Activated CD8-positive, alpha-beta T cell treated with anti-CD3 and anti-CD28 coated beads, Interleukin-2, amount 10 ng/mL, durations not matched to agents 7 days and 5 days (primary cell): ENCODE results near the gene INPPL1. TPM values are rescaled to one million over a fixed set of nuclear protein-coding genes. Genes with fewer than 3 reads are reported as not detected.
"Not testable (repeated sequence)": the region's sequence is repeated elsewhere in the genome, so short reads cannot be mapped to it uniquely, and the experiment has no call there.

Source experiments
- ATAC-seq: fragments of 150-1000 bp; cut with Tn5 transposase; one replicate; pipeline ENCODE4 v1.10.0; 2021; ENCODE audit warnings: moderate library complexity
- CTCF ChIA-PET: fragments of 350-600 bp; sonication (Branson Sonifier 250); formaldehyde crosslinking; loops from one replicate; lab custom pipeline; 2021; ENCODE audit warnings: antibody characterized with exemption; lab: Charles Lee
- POLR2A ChIA-PET: fragments of 350-600 bp; sonication (Branson Sonifier 250); formaldehyde crosslinking; loops from one replicate; lab custom pipeline; 2021; ENCODE audit warnings: antibody characterized with exemption; lab: Charles Lee
- DNase-seq: peaks from one replicate; pipeline ENCODE4 v3.0.0-alpha.2; 2020
- H3K27ac Mint-ChIP-seq: one replicate; pipeline ENCODE4 v1.8.0; 2021; ENCODE audit warnings: mild to moderate bottlenecking, mixed read lengths
- H3K27me3 Mint-ChIP-seq: one replicate; pipeline ENCODE4 v1.8.0; 2021; ENCODE audit warnings: low read depth, mixed read lengths
- H3K36me3 Mint-ChIP-seq: one replicate; pipeline ENCODE4 v1.8.0; 2021; ENCODE audit warnings: low read depth, mixed read lengths
- H3K4me1 Mint-ChIP-seq: one replicate; pipeline ENCODE4 v1.8.0; 2021; ENCODE audit warnings: low read depth, mixed read lengths
- H3K4me3 Mint-ChIP-seq: one replicate; pipeline ENCODE4 v1.8.0; 2021; ENCODE audit warnings: mild to moderate bottlenecking, mixed read lengths
- H3K9me3 Mint-ChIP-seq: one replicate; pipeline ENCODE4 v1.8.0; 2022; ENCODE audit warnings: mixed read lengths; ENCODE audit not compliant: insufficient read depth
- total RNA-seq, 2 experiments: library from RNA; stranded (reverse); gene quantifications; one replicate each; pipeline ENCODE4 v1.2.3, GENCODE V29; 2021

The INPPL1 gene
- total RNA-seq, 2 experiments from 2014 or later: 141 to 147 TPM

- no peaks in the 10 kb centered on the region for H3K36me3 Mint-ChIP-seq
- H3K27ac Mint-ChIP-seq: no peak within 1 kb of the TSS
- ATAC-seq: no peak
- no peaks in the 10 kb centered on the region for H3K4me1 Mint-ChIP-seq
- no peak for DNase-seq
- POLR2A ChIA-PET: no interaction called here
- peaks cover 3% of the 10 kb centered on the region for H3K27me3 Mint-ChIP-seq
- no peaks in the 10 kb centered on the region for H3K9me3 Mint-ChIP-seq
- H3K4me3 Mint-ChIP-seq: no peak within 1 kb of the TSS
- CTCF ChIA-PET: no interaction called here
Observed at GRCh38 chr11:72191961-72192381, 32.6 kb upstream of the INPPL1 start, which contains the start of gene FOLR1. TSS of gene FOLR1 (plus strand) at chr11:72192140. CDS start at chr11:72192174, 34 bp downstream.

- Mint-ChIP-seq H3K36me3 (no peaks in the 10 kb centered on the region), H3K4me3 (no peak overlapping the region), H3K27ac (no peak overlapping the region), H3K9me3 (no peaks in the 10 kb centered on the region), H3K27me3 (peaks cover 3% of the 10 kb centered on the region), H3K4me1 (no peaks in the 10 kb centered on the region)
- POLR2A ChIA-PET: no interaction called here
- no peak for ATAC-seq
- no peak for DNase-seq
- CTCF ChIA-PET: interaction anchor here (1.7 kb wide), 1 partner anchor 52 kb away, joined by 5 read pairs; no protein-coding TSS in a partner anchor
Observed at GRCh38 chr11:72195518-72196270, 28.9 kb upstream of the INPPL1 start.

GRCh38 chr11:72201445-72201844 lies 23.1 kb upstream of the INPPL1 start:
- H3K4me3 Mint-ChIP-seq, H3K9me3 Mint-ChIP-seq, DNase-seq, CTCF ChIA-PET, H3K27me3 Mint-ChIP-seq, H3K27ac Mint-ChIP-seq, H3K4me1 Mint-ChIP-seq, H3K36me3 Mint-ChIP-seq, POLR2A ChIA-PET, ATAC-seq: not testable (repeated sequence)

GRCh38 chr11:72202571-72202970 lies 22.0 kb upstream of the INPPL1 start:
- Mint-ChIP-seq H3K9me3 (no peaks in the 10 kb centered on the region), H3K27ac (no peak overlapping the region), H3K4me1 (peaks cover 4% of the 10 kb centered on the region), H3K36me3 (no peaks in the 10 kb centered on the region), H3K4me3 (no peak overlapping the region), H3K27me3 (peaks cover 6% of the 10 kb centered on the region)
- DNase-seq: no peak
- CTCF ChIA-PET: no interaction called here
- POLR2A ChIA-PET: no interaction called here
- no peak for ATAC-seq

- Mint-ChIP-seq H3K4me1 (peaks cover 4% of the 10 kb centered on the region), H3K9me3 (no peaks in the 10 kb centered on the region), H3K27me3 (peaks cover 6% of the 10 kb centered on the region), H3K4me3 (no peak overlapping the region), H3K36me3 (no peaks in the 10 kb centered on the region), H3K27ac (no peak overlapping the region)
- ATAC-seq: no peak
- ChIA-PET CTCF (no interaction called here), POLR2A (no interaction called here)
- DNase-seq: no peak
Observed at GRCh38 chr11:72203163-72203562, 21.4 kb upstream of the INPPL1 start.

- ChIA-PET POLR2A (no interaction called here), CTCF (no interaction called here)
- DNase-seq: no peak
- H3K4me3 Mint-ChIP-seq: no peak overlapping the region
- peaks cover 8% of the 10 kb centered on the region for H3K9me3 Mint-ChIP-seq
- H3K27ac Mint-ChIP-seq: no peak overlapping the region
- H3K36me3 Mint-ChIP-seq: no peaks in the 10 kb centered on the region
- no peak for ATAC-seq
- peaks cover 19% of the 10 kb centered on the region for H3K27me3 Mint-ChIP-seq
- H3K4me1 Mint-ChIP-seq: peaks cover 4% of the 10 kb centered on the region
Observed at GRCh38 chr11:72204886-72205285, 19.7 kb upstream of the INPPL1 start.

- Mint-ChIP-seq H3K9me3 (peaks cover 14% of the 10 kb centered on the region), H3K27me3 (peaks cover 26% of the 10 kb centered on the region)
- ATAC-seq, H3K27ac Mint-ChIP-seq, H3K4me3 Mint-ChIP-seq, CTCF ChIA-PET, H3K4me1 Mint-ChIP-seq, DNase-seq, H3K36me3 Mint-ChIP-seq: not testable (repeated sequence)
- POLR2A ChIA-PET: interaction anchor here (0.6 kb wide), 1 partner anchor 145 kb away, joined by 3 read pairs; no protein-coding TSS in a partner anchor
Observed at GRCh38 chr11:72206794-72207193, 17.8 kb upstream of the INPPL1 start.

- peaks cover 31% of the 10 kb centered on the region for H3K27me3 Mint-ChIP-seq
- H3K27ac Mint-ChIP-seq: no peak overlapping the region
- H3K36me3 Mint-ChIP-seq: no peaks in the 10 kb centered on the region
- no peak overlapping the region for H3K4me3 Mint-ChIP-seq
- ChIA-PET POLR2A (no interaction called here), CTCF (interaction anchor here (0.7 to 1.6 kb wide), 3 partner anchors 24 to 223 kb away, joined by 3 to 4 read pairs (median 3); no protein-coding TSS in a partner anchor)
- DNase-seq (no peak), ATAC-seq (no peak)
- no peaks in the 10 kb centered on the region for H3K4me1 Mint-ChIP-seq
- H3K9me3 Mint-ChIP-seq: peaks cover 14% of the 10 kb centered on the region
Observed at GRCh38 chr11:72208281-72208680, 16.3 kb upstream of the INPPL1 start.

- CTCF ChIA-PET: interaction anchor here (1.1 kb wide), 1 partner anchor 222 kb away, joined by 3 read pairs; no protein-coding TSS in a partner anchor
- Mint-ChIP-seq H3K4me3 (no peak overlapping the region), H3K36me3 (no peaks in the 10 kb centered on the region), H3K27ac (no peak overlapping the region), H3K27me3 (peaks cover 32% of the 10 kb centered on the region), H3K4me1 (no peaks in the 10 kb centered on the region), H3K9me3 (peaks cover 14% of the 10 kb centered on the region)
- ATAC-seq (no peak), DNase-seq (no peak)
- POLR2A ChIA-PET: no interaction called here
Observed at GRCh38 chr11:72209101-72209500, 15.5 kb upstream of the INPPL1 start.

GRCh38 chr11:72216638-72217037 lies 7.9 kb upstream of the INPPL1 start, which contains the start of gene FOLR2:
TSS of gene FOLR2 (plus strand) at chr11:72216794. CDS start at chr11:72218585, 1,791 bp downstream.
- Mint-ChIP-seq H3K27me3 (peaks cover 31% of the 10 kb centered on the region), H3K4me1 (peaks cover 19% of the 10 kb centered on the region), H3K36me3 (no peaks in the 10 kb centered on the region), H3K27ac (no peak within 1 kb of the TSS), H3K9me3 (no peaks in the 10 kb centered on the region), H3K4me3 (no peak within 1 kb of the TSS)
- POLR2A ChIA-PET: no interaction called here
- CTCF ChIA-PET: interaction anchor here (1.0 kb wide), 1 partner anchor 215 kb away, joined by 6 read pairs; no protein-coding TSS in a partner anchor
- DNase-seq (no peak), ATAC-seq (no peak)

GRCh38 chr11:72217841-72218240 lies 6.7 kb upstream of the INPPL1 start:
- H3K27ac Mint-ChIP-seq: peak overlapping the region; percentile 56
- POLR2A ChIA-PET: no interaction called here
- CTCF ChIA-PET: no interaction called here

GRCh38 chr11:72218251-72218745 lies 6.3 kb upstream of the INPPL1 start:
- no peaks in the 10 kb centered on the region for H3K36me3 Mint-ChIP-seq
- peaks cover 33% of the 10 kb centered on the region for H3K4me1 Mint-ChIP-seq
- ChIA-PET POLR2A (no interaction called here), CTCF (no interaction called here)
- no peaks in the 10 kb centered on the region for H3K9me3 Mint-ChIP-seq
- no peak for DNase-seq
- peaks cover 21% of the 10 kb centered on the region for H3K27me3 Mint-ChIP-seq
- no peak for ATAC-seq
- no peak overlapping the region for H3K4me3 Mint-ChIP-seq
- no peak overlapping the region for H3K27ac Mint-ChIP-seq

More at GRCh38 chr11:72217841-72218240, 6.7 kb upstream of the INPPL1 start:
- ATAC-seq (peak; percentile 46), DNase-seq (no peak)
- Mint-ChIP-seq H3K9me3 (no peaks in the 10 kb centered on the region), H3K4me3 (no peak overlapping the region), H3K36me3 (no peaks in the 10 kb centered on the region), H3K27me3 (peaks cover 25% of the 10 kb centered on the region), H3K4me1 (peaks cover 31% of the 10 kb centered on the region)
